Measurements from ENCODE around the gene CMTM7.

- TF ChIP-seq, protein P1, sequence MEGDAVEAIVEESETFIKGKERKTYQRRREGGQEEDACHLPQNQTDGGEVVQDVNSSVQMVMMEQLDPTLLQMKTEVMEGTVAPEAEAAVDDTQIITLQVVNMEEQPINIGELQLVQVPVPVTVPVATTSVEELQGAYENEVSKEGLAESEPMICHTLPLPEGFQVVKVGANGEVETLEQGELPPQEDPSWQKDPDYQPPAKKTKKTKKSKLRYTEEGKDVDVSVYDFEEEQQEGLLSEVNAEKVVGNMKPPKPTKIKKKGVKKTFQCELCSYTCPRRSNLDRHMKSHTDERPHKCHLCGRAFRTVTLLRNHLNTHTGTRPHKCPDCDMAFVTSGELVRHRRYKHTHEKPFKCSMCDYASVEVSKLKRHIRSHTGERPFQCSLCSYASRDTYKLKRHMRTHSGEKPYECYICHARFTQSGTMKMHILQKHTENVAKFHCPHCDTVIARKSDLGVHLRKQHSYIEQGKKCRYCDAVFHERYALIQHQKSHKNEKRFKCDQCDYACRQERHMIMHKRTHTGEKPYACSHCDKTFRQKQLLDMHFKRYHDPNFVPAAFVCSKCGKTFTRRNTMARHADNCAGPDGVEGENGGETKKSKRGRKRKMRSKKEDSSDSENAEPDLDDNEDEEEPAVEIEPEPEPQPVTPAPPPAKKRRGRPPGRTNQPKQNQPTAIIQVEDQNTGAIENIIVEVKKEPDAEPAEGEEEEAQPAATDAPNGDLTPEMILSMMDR (IDR thresholded peaks at IDR 0.05; ENCODE audit: low read depth, low read length), result no peak
- no peak for TF ChIP-seq MAX (IDR thresholded peaks at IDR 0.05; ENCODE audit: low read depth, low read length)
Observed at GRCh38 chr3:32376115-32376514, 15.5 kb upstream of the CMTM7 start.
